ENCODE results near the gene CYTH2. TPM values are rescaled to one million over a fixed set of nuclear protein-coding genes. Genes with fewer than 3 reads are reported as not detected.

CYTH2 gene
- total RNA-seq, 2 experiments from 2014 or later, result 44.0 to 53.2 TPM

- H3K4me2 ChIP-seq (ENCODE audit: low read length), result no peak overlapping the region
- POLR2A ChIA-PET, result interaction anchor here (0.6 kb wide), 1 partner anchor 18 kb away, joined by 3 read pairs; no protein-coding TSS in a partner anchor
- peaks cover 6% of the 10 kb centered on the region for H3K79me2 ChIP-seq (ENCODE audit: insufficient read depth, low read depth, low read length)
- no peaks in the 10 kb centered on the region for H4K20me1 ChIP-seq (ENCODE audit: insufficient read depth, low read length)
- no peaks in the 10 kb centered on the region for H3K9me2 ChIP-seq (ENCODE audit: insufficient read depth, low read length)
- no TSS peak for BruUV-seq (replicated peaks)
- CTCF ChIA-PET (ENCODE audit: unreplicated experiment), result no interaction called here
- intact Hi-C loops (cut with micrococcal nuclease; ENCODE audit: unreplicated experiment), result no loop called here
- TF ChIP-seq EZH2phosphoT487 (IDR thresholded peaks at IDR 0.05; ENCODE audit: borderline replicate concordance, low read depth, low read length) (no peak), CTCF (conservative IDR thresholded peaks at IDR 0.05; ENCODE audit: low read length) (no peak)
- H3K27ac ChIP-seq (ENCODE audit: low read depth, low read length, poor library complexity, severe bottlenecking), result no peak overlapping the region
- no peaks in the 10 kb centered on the region for H3K36me3 ChIP-seq (ENCODE audit: insufficient read depth, low read length)
- peaks cover 13% of the 10 kb centered on the region for H3K4me1 ChIP-seq (ENCODE audit: insufficient read depth, low read length, poor library complexity, severe bottlenecking)
- DNase-seq (ENCODE audit: low spot score), result no peak
- H3K9me3 ChIP-seq (ENCODE audit: low read length), result no peaks in the 10 kb centered on the region
- no peak overlapping the region for H2AFZ ChIP-seq (ENCODE audit: low read length)
- H3K4me3 ChIP-seq (ENCODE audit: low read depth, low read length, poor library complexity, severe bottlenecking), result no peak overlapping the region
These were observed 27.7 kb upstream of the CYTH2 start for GRCh38 chr19:48441360-48442050.

GRCh38 chr19:48442116-48443035 lies 26.8 kb upstream of the CYTH2 start:
- Histone ChIP-seq H3K36me3 (ENCODE audit: insufficient read depth, low read length) (peaks cover 4% of the 10 kb centered on the region), H2AFZ (ENCODE audit: low read length) (no peak overlapping the region), H3K27ac (ENCODE audit: low read depth, low read length, poor library complexity, severe bottlenecking) (no peak overlapping the region), H3K9me2 (ENCODE audit: insufficient read depth, low read length) (no peaks in the 10 kb centered on the region), H4K20me1 (ENCODE audit: insufficient read depth, low read length) (no peaks in the 10 kb centered on the region), H3K4me3 (ENCODE audit: low read depth, low read length, poor library complexity, severe bottlenecking) (no peak overlapping the region), H3K4me2 (ENCODE audit: low read length) (no peak overlapping the region), H3K79me2 (ENCODE audit: insufficient read depth, low read depth, low read length) (peaks cover 14% of the 10 kb centered on the region), H3K9me3 (ENCODE audit: low read length) (no peaks in the 10 kb centered on the region), H3K4me1 (ENCODE audit: insufficient read depth, low read length, poor library complexity, severe bottlenecking) (peaks cover 21% of the 10 kb centered on the region)
- ChIA-PET POLR2A (no interaction called here), CTCF (ENCODE audit: unreplicated experiment) (no interaction called here)
- intact Hi-C loops (cut with micrococcal nuclease; ENCODE audit: unreplicated experiment), result no loop called here
- TF ChIP-seq EZH2phosphoT487 (IDR thresholded peaks at IDR 0.05; ENCODE audit: borderline replicate concordance, low read depth, low read length) (no peak), CTCF (conservative IDR thresholded peaks at IDR 0.05; ENCODE audit: low read length) (no peak)
- no peak for DNase-seq (ENCODE audit: low spot score)
- no TSS peak for BruUV-seq (replicated peaks)
